ENCODE measurements around the gene LHPP.

Gene LHPP

GRCh38 chr10:124518366-124518765, 56.7 kb downstream of the LHPP start:
- ChIA-PET CTCF (no interaction called here), POLR2A (ENCODE audit: low non-redundant PET) (no interaction called here)
- H3K27ac ChIP-seq: no peak overlapping the region
- no peak for DNase-seq (ENCODE audit: low spot score)
- no peak for TF ChIP-seq CTCF (conservative IDR thresholded peaks at IDR 0.05; ENCODE audit: low read depth)

DNA sequence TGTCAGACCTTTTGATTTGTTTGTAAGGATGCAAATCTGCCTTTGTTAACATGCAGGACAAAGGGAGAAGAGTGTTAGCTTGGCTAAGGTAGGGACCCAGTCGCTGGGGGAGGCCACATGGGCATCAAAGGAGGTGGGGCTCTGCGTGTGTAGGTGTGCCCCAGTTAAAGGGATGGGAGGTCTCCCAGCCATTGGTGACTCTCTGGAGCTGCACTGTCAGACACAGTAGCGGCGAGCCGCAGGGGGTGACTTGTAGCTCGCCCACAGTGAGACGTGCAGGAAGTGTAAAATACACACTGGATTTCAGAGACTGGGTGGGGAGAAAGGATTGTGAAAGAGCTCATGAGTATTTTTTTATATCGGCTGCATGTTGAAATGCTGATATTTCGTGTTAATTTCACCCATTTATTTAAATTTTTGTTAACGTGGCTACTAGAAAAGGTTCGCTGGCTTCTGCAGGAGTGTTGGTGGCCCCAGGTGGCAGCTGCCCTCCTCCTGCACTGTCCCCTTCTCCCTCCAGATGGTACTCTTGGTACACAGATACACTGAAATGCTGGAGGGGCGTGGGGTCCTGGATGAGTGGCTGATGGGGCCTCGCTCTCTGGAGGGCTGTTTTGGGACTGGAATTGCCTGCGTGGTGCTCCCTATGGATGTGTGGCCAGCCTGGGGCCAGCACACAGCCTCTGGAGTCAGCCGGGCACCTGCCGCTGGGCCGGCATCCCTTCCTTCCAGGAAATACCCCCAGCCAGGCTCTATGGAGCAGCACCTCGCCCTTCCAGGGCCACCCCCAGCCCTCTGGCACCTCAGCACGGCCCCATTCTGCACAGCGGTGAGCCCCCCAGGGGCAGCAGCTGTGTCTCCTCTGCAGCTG, 59.2 kb downstream of the LHPP start:
- no peak for TF ChIP-seq CTCF (conservative IDR thresholded peaks at IDR 0.05; ENCODE audit: low read depth)
- DNase-seq (ENCODE audit: low spot score): no peak
- CTCF ChIA-PET: interaction anchor here (1.1 kb wide), 1 partner anchor 20 kb away, joined by 3 read pairs; no protein-coding TSS in a partner anchor
- H3K27ac ChIP-seq: no peak overlapping the region
- POLR2A ChIA-PET (ENCODE audit: low non-redundant PET): interaction anchor here (0.7 kb wide), 1 partner anchor 102 kb away, joined by 3 read pairs; the partner anchor contains the start of gene OAT

DNA sequence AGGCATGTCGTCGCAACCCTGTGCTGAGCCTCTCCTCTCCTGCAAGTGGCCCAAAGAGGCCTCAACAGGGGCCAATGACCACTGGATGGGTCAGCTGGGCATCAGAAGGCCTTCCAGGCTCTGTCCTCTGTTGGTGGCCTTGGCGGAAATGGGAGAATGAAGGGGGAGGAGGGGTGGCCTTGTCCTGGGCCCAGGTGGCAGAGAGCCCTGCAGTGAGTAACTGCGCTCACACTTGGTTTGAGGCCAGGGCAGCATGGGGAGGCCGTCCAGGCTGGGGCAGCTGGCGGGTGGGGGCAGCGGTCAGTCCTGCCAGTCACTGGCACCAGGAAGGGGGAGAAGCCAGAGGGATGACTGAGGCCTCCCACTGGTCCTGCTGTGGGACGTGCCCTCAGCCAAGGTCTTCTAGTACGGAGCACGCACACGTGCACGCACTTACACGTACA, 59.8 kb downstream of the LHPP start:
- ChIA-PET POLR2A (ENCODE audit: low non-redundant PET) (no interaction called here), CTCF (interaction anchor here (1.0 kb wide), 1 partner anchor 18 kb away, joined by 3 read pairs; no protein-coding TSS in a partner anchor)
- no peak for DNase-seq (ENCODE audit: low spot score)

DNA sequence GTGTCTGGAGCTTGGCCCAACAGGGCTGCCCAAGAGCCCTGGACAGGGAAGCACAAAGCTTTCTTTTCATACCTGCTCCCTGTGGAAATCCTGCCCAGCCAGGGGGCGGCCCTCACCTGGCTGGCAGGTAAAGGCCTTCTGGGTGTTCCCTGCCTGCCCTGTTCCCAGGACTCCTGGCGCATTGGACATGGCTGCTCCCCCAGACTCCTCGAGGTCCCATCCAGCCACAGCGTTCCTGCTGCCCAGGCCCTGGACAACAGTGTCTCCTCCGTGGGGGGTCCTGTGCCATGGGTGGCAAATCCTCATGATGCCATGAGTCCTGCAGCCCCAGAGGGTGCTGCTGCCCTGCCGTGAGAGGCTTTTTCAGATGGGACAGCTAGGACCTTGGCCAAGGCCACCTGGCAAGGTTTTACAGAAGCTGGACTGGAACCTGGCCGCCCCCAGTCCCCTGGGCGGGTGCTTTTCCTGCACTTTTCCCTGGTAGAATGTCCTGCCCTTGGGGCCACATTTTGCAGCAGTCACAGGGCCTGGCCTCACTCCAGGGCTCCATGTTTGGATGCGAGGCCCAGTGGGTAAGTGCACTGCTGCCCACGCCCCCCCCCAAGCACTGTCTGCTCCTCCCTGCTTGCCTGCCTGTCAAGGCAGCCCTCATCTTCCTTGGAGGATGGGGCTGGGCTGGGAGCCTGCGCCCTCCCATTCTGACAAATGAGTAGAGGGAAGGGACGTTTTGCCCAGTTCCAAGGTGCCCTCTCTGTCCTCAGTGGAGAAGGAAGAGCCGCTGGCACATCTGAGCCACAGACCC, 60.7 kb downstream of the LHPP start:
- peak overlapping the region; percentile 0; the same call in 1 of the 2 replicates for H3K27ac ChIP-seq
- TF ChIP-seq CTCF (conservative IDR thresholded peaks at IDR 0.05; ENCODE audit: low read depth): no peak
- no peak for DNase-seq (ENCODE audit: low spot score)
- POLR2A ChIA-PET (ENCODE audit: low non-redundant PET): no interaction called here
- CTCF ChIA-PET: interaction anchor here (0.7 to 1.0 kb wide), 2 partner anchors 17 to 1281 kb away, joined by 3 to 5 read pairs; no protein-coding TSS in a partner anchor

More for the DNA sequence above, 59.8 kb downstream of the LHPP start:
- H3K27ac ChIP-seq: no peak overlapping the region
- TF ChIP-seq CTCF (conservative IDR thresholded peaks at IDR 0.05; ENCODE audit: low read depth): no peak

- H3K27ac ChIP-seq: peak overlapping the region; percentile 43
- POLR2A ChIA-PET (ENCODE audit: low non-redundant PET): no interaction called here
- DNase-seq (ENCODE audit: low spot score): no peak
- CTCF ChIA-PET: interaction anchor here (0.6 kb wide), 1 partner anchor 60 kb away, joined by 3 read pairs; no protein-coding TSS in a partner anchor
- TF ChIP-seq CTCF (conservative IDR thresholded peaks at IDR 0.05; ENCODE audit: low read depth): no peak
These were observed 61.6 kb downstream of the LHPP start for GRCh38 chr10:124522933-124523871.

All from RWPE1 (cell line).